T-cell (primary cell): ENCODE measurements around the gene ALDH1A2. TPM values are rescaled to one million over a fixed set of nuclear protein-coding genes. Genes with fewer than 3 reads are reported as not detected.

Experiments
- ATAC-seq, 4 experiments: fragments of 200-7000 bp in 3 of 4; fragments of 150-1000 bp in 1 of 4; cut with Tn5 transposase; replicated peaks in 1 of 4; 1 replicate in 3 of 4; 2 replicates in 1 of 4; pipeline ENCODE4 v1.10.0; 2021; ENCODE audit warnings: moderate library complexity in 3 of 4, mild to moderate bottlenecking in 2 of 4, moderate number of reproducible peaks in 1 of 4
- CTCF ChIA-PET, 2 donors: fragments of 300-600 bp; sonication (Branson Sonifier 250); formaldehyde crosslinking; loops; one replicate each; lab custom pipeline; 2022; ENCODE audit warnings: antibody characterized with exemption in 2 of 2; lab: Charles Lee
- POLR2A ChIA-PET, 2 donors: fragments of 300-600 bp; sonication (Branson Sonifier 250); formaldehyde crosslinking; loops; one replicate each; lab custom pipeline; 2022; ENCODE audit warnings: antibody characterized with exemption in 2 of 2; lab: Charles Lee
- DNase-seq, 35 experiments: peaks; one replicate each; pipeline versions ENCODE4 v3.0.0 to v3.0.0-alpha.2; 2013 to 2023
- H3K27ac ChIP-seq: one replicate; pipeline ENCODE4 v1.5.1; 2013; ENCODE audit warnings: low read length
- H3K27me3 ChIP-seq, 2 experiments: replicated peaks in 1 of 2; 1 replicate in 1 of 2; 2 replicates in 1 of 2; pipeline versions ENCODE4 v1.6.1 to v1.7.0; 2013; ENCODE audit warnings: low read length in 1 of 2, mixed read lengths in 1 of 2; ENCODE audit not compliant: control insufficient read depth in 2 of 2, insufficient read depth in 2 of 2; ENCODE audit errors: extremely low read depth in 1 of 2
- H3K36me3 ChIP-seq, 2 donors: 1 replicate in 1 of 2; 2 replicates in 1 of 2; pipeline versions ENCODE4 v1.6.1 to v1.7.0; 2013; ENCODE audit warnings: low read length in 1 of 2; ENCODE audit not compliant: control insufficient read depth in 2 of 2, insufficient read depth in 1 of 2; ENCODE audit errors: extremely low read depth in 1 of 2
- H3K4me1 ChIP-seq, 2 experiments: 1 replicate in 1 of 2; 2 replicates in 1 of 2; pipeline versions ENCODE4 v1.6.1 to v1.7.0; 2013; ENCODE audit warnings: low read length in 2 of 2, mixed read lengths in 1 of 2; ENCODE audit not compliant: insufficient read depth in 2 of 2, control insufficient read depth in 1 of 2; ENCODE audit errors: extremely low read depth in 1 of 2
- H3K4me3 ChIP-seq, 2 donors: 1 replicate in 1 of 2; 2 replicates in 1 of 2; pipeline versions ENCODE4 v1.5.1 to v1.7.0; 2013; ENCODE audit warnings: mild to moderate bottlenecking in 2 of 2, low read length in 1 of 2, moderate library complexity in 1 of 2; ENCODE audit not compliant: control insufficient read depth in 1 of 2; ENCODE audit errors: extremely low read depth in 1 of 2
- H3K9me3 ChIP-seq: 2 replicates; pipeline ENCODE4 v1.7.0; 2013
- H3K27ac Mint-ChIP-seq, 2 donors: one replicate each; pipeline ENCODE4 v1.8.0; 2020 to 2021; ENCODE audit warnings: mild to moderate bottlenecking in 2 of 2, mixed read lengths in 2 of 2
- H3K27me3 Mint-ChIP-seq, 2 donors: one replicate each; pipeline ENCODE4 v1.8.0; 2021 to 2022; ENCODE audit warnings: mixed read lengths in 2 of 2
- H3K36me3 Mint-ChIP-seq: one replicate; pipeline ENCODE4 v1.8.0; 2021; ENCODE audit warnings: mixed read lengths
- H3K4me1 Mint-ChIP-seq, 3 donors: one replicate each; pipeline ENCODE4 v1.8.0; 2020 to 2022; ENCODE audit warnings: mixed read lengths in 3 of 3, mild to moderate bottlenecking in 1 of 3
- H3K4me3 Mint-ChIP-seq, 3 donors: one replicate each; pipeline ENCODE4 v1.8.0; 2020 to 2022; ENCODE audit warnings: mild to moderate bottlenecking in 3 of 3, mixed read lengths in 3 of 3, moderate library complexity in 3 of 3
- H3K9me3 Mint-ChIP-seq, 3 donors: one replicate each; pipeline ENCODE4 v1.8.0; 2020 to 2022; ENCODE audit warnings: mixed read lengths in 3 of 3
- WGBS: methylation state at CpG from one replicate; pipeline ENCODE4 v1.1.5; 2013; ENCODE audit warnings: missing lambda C conversion rate; ENCODE audit not compliant: insufficient coverage; 5-methylcytosine and 5-hydroxymethylcytosine counted together
- total RNA-seq, 35 experiments: library from RNA in 6 of 35; stranded (reverse) in 6 of 35; fragments of 120-200 nt in 1 of 35; gene quantifications; one replicate each; pipeline versions ENCODE4 v1.2.1 to v1.2.4 and lab custom pipeline; 2013 to 2026

The ALDH1A2 gene
- total RNA-seq, 5 donors from 2014 or later (not counting 1 experiment from before 2014, with no cell fraction given) = 0.47 to 0.95 (median 0.73) TPM; not detected in 2

DNA sequence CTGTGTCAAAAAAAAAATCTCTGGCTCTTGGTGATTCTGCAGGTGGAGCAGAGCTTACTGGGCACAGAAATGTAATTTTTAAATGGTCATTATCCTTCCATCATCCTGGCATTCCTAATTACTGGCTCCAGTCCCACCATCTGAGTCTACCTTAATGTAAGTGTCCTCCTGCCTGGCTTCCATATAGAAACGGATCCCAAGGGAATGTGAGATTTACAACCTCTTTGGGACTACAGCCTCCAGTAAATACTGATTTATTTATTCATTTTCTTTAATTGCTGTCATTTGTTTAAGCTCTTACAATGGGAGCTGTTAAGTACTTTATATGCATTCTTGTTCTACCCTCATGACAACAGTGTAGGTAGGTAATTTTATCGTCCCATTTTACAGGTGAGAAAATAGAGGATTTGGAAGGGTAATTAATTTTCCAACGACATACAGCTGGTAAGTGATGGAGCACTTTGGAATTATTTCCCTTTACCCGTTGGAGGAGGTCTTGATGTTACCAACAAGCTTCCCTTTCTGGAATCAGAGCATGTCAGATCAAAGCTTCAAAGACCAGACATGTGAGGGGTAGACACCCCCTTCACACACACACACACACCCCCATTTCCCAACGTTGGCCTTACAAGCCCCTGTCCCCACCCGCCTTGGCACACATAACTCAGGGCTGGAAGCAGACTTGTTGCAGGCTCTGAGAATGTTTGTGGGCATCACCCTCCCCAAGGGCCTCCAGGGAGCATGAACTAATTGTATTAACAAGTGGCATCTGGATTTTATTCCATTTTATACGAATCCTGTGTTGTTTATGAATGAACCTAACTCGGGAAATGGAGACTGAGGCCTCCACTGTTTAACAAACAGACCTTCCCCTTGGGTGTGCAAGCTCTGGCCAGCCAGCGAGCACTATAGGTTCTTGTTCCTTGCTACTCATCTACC, 116.9 kb downstream of the ALDH1A2 start:
- Mint-ChIP-seq H3K36me3 (no peaks in the 10 kb centered on the region), H3K27ac (no peak overlapping the region), H3K9me3 (no peaks in the 10 kb centered on the region), H3K4me3 (no peak overlapping the region), H3K27me3 (peaks cover 3 to 19% of the 10 kb centered on the region in 2 donors), H3K4me1 (no peaks in the 10 kb centered on the region)
- POLR2A ChIA-PET = no interaction called here
- Histone ChIP-seq H3K27me3 (peaks cover 2 to 23% of the 10 kb centered on the region in 2 experiments), H3K27ac (no peak overlapping the region), H3K4me1 (no peaks in the 10 kb centered on the region), H3K9me3 (no peaks in the 10 kb centered on the region), H3K4me3 (no peak overlapping the region), H3K36me3 (no peaks in the 10 kb centered on the region)
- CTCF ChIA-PET = no interaction called here
- WGBS = 17% methylated on average over 1 of the region's 9 CpGs
- no peak for ATAC-seq
- DNase-seq = no peak

DNA sequence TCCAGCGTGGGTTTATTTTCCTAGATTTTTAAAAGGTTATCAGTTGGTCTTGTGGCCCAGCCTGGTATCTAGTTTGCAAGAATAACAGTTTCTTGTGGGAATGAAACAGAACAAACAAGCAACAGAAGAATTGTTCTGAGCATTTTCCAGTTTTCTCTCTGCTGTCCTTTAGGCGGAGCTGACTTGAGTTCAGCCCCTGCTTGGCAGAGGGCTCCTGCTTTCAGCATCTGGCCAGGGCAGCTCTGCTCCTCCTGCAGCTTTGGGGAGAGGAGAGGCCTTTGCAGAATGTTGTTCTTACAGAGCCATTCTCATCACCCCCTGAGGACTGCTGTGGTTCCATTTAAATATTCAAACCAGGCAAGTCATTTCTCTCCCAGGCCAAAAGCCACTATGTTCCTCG, 117.7 kb downstream of the ALDH1A2 start:
- ChIA-PET CTCF (no interaction called here), POLR2A (interaction anchor here in 1 of 2 donors (0.6 kb wide), 1 partner anchor 45 kb away, joined by 3 read pairs; no protein-coding TSS in a partner anchor)
- H3K27me3 Mint-ChIP-seq = peaks cover 6 to 21% of the 10 kb centered on the region in 2 donors

DNA sequence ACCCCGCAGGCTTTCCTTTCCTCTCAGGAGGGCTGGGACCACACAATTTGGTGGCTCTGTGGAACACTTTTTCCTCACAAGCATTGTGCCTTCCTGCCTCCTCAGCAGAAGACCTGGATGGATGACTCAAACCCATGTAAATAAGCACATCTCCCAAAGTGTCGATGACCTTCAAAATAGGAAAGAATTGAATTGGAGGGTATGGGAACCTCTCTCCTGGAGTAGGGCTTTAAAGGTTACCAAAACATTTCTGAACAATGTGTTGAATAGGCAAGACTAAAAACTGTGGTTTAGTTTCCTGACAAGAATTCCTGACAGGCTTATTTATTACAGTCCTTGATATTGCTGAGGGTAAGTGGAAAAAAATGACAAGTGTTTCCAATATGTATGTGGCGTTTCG, 118.2 kb downstream of the ALDH1A2 start:
- H3K27me3 Mint-ChIP-seq = peaks cover 8 to 24% of the 10 kb centered on the region in 2 donors
- no peak overlapping the region for H3K27ac Mint-ChIP-seq
- Histone ChIP-seq H3K4me1 (no peaks in the 10 kb centered on the region), H3K27me3 (peaks cover 2 to 28% of the 10 kb centered on the region in 2 experiments), H3K9me3 (no peaks in the 10 kb centered on the region), H3K27ac (no peak overlapping the region), H3K4me3 (no peak overlapping the region), H3K36me3 (no peaks in the 10 kb centered on the region)
- 72% methylated on average over 3 of the region's 4 CpGs for WGBS
- no peak overlapping the region for H3K4me3 Mint-ChIP-seq
- DNase-seq (no peak), ATAC-seq (no peak)
- H3K36me3 Mint-ChIP-seq = no peaks in the 10 kb centered on the region
- H3K4me1 Mint-ChIP-seq = no peaks in the 10 kb centered on the region
- CTCF ChIA-PET = no interaction called here
- no peaks in the 10 kb centered on the region for H3K9me3 Mint-ChIP-seq
- POLR2A ChIA-PET = interaction anchor here in 1 of 2 donors (0.6 kb wide), 1 partner anchor 45 kb away, joined by 3 read pairs; no protein-coding TSS in a partner anchor

More for the DNA sequence above, 117.7 kb downstream of the ALDH1A2 start:
- no peak for ATAC-seq
- H3K4me3 ChIP-seq = no peak overlapping the region
- no peaks in the 10 kb centered on the region for H3K9me3 ChIP-seq
- H3K27ac ChIP-seq = no peak overlapping the region
- H3K27ac Mint-ChIP-seq = no peak overlapping the region
- H3K4me1 ChIP-seq = no peaks in the 10 kb centered on the region
- no peaks in the 10 kb centered on the region for H3K4me1 Mint-ChIP-seq
- no peaks in the 10 kb centered on the region for H3K36me3 ChIP-seq
- H3K4me3 Mint-ChIP-seq = no peak overlapping the region
- no peaks in the 10 kb centered on the region for H3K9me3 Mint-ChIP-seq
- peaks cover 2 to 28% of the 10 kb centered on the region in 2 experiments for H3K27me3 ChIP-seq
- no peak for DNase-seq
- H3K36me3 Mint-ChIP-seq = no peaks in the 10 kb centered on the region
- WGBS = 50% methylated on average over 2 of the region's 3 CpGs

DNA sequence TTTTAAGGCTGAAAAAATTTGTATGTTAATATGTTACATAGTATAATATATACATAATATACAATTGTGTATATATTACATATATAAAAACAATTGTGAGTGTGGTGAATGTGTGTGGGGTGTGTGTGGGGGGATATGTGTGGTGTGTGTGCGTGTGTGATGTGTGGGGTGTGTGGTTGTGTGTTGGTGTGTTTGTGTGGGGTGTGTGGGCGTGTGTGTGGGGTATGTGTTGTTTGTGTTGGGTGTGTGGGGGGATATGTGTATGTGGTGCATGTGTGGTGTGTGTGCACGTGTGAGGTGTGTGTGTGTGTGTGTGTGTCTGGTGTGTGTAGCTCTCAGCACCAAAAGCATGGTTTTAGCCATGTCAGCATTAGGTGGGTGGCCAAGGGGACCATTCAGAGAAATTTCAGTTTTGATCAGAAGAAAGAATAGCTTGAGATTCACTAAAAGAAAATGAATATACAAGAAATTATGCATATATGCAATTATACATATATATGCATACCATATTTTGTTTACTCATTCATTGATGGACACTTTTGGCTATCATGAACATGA, 118.9 kb downstream of the ALDH1A2 start:
- Mint-ChIP-seq H3K9me3 (no peaks in the 10 kb centered on the region), H3K27me3 (peaks cover 15 to 25% of the 10 kb centered on the region in 2 donors), H3K36me3 (no peaks in the 10 kb centered on the region), H3K4me3 (no peak overlapping the region), H3K4me1 (no peaks in the 10 kb centered on the region), H3K27ac (no peak overlapping the region)
- Histone ChIP-seq H3K9me3 (no peaks in the 10 kb centered on the region), H3K36me3 (no peaks in the 10 kb centered on the region), H3K27ac (no peak overlapping the region), H3K27me3 (peaks cover 0 to 28% of the 10 kb centered on the region in 2 experiments), H3K4me1 (no peaks in the 10 kb centered on the region), H3K4me3 (no peak overlapping the region)
- ChIA-PET POLR2A (no interaction called here), CTCF (no interaction called here)
- ATAC-seq = no peak
- DNase-seq = no peak
- 53% methylated on average over 3 of the region's 3 CpGs for WGBS

DNA sequence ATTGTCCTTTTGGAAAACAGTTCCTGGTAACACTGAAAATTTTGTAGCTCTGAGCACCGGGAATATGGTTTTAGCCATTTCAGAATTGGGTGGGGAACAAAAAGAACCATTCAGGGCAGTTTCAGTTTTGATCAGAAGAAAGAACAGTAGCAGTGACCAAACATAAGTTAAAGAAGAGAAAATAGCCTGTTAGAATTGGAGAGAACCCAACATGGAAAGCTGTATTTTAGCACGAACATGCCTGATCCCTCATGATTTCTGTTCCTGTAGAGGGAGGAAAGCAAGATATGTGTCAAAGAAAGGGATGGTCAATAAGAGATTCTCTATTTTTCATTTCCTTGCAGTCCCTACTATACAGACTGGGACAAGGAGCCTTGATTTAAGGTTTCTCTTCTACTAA, 119.9 kb downstream of the ALDH1A2 start:
- no peak overlapping the region for H3K27ac ChIP-seq
- DNase-seq = no peak
- H3K4me3 ChIP-seq = no peak overlapping the region
- POLR2A ChIA-PET = no interaction called here
- Mint-ChIP-seq H3K27ac (no peak overlapping the region), H3K9me3 (no peaks in the 10 kb centered on the region), H3K36me3 (no peaks in the 10 kb centered on the region), H3K27me3 (peaks cover 16 to 33% of the 10 kb centered on the region in 2 donors), H3K4me1 (no peaks in the 10 kb centered on the region), H3K4me3 (no peak overlapping the region)
- 89% methylated on average over 1 of the region's 2 CpGs for WGBS
- no peaks in the 10 kb centered on the region for H3K36me3 ChIP-seq
- H3K27me3 ChIP-seq = peaks cover 0 to 27% of the 10 kb centered on the region in 2 experiments
- H3K9me3 ChIP-seq = no peaks in the 10 kb centered on the region
- ATAC-seq = no peak
- H3K4me1 ChIP-seq = no peaks in the 10 kb centered on the region
- CTCF ChIA-PET = no interaction called here

DNA sequence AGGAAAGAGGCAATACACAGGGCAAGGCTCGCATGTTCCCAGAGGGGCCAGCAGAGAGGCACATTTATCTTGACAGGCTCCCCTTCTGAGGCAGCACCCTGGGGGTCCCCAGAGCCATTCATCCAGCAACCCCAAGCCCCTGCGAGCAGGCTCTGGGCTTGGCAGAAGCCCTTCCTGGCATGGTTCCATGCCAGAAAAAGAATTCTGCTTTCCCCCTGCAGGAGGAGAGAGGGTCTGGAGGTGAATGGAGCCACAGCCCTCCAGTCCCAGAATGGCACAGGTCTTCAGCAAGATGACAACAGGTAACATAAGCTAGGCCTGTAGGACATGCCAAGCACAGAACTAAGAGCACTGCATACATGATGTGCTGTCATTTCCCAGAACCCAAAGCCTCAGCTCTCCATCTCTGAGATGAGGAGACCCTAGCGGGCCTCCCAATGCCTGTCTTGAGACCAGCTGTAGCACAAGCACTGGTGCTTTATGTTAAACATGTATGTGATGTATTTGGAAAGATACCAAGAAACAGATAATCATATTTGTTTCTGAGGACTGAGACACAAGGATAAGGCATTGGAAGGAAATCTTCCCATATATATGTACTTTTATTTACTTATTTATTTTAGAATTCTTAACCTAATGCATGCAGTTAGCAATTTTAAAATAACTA, 121.6 kb downstream of the ALDH1A2 start:
- H3K36me3 Mint-ChIP-seq = no peaks in the 10 kb centered on the region
- Histone ChIP-seq H3K27me3 (peaks cover 0 to 32% of the 10 kb centered on the region in 2 experiments), H3K27ac (no peak overlapping the region), H3K4me3 (no peak overlapping the region), H3K4me1 (no peaks in the 10 kb centered on the region), H3K9me3 (no peaks in the 10 kb centered on the region), H3K36me3 (no peaks in the 10 kb centered on the region)
- 100% methylated on average over 1 of the region's 3 CpGs for WGBS
- peaks cover 27 to 46% of the 10 kb centered on the region in 2 donors for H3K27me3 Mint-ChIP-seq
- H3K4me3 Mint-ChIP-seq = no peak overlapping the region
- H3K4me1 Mint-ChIP-seq = no peaks in the 10 kb centered on the region
- ATAC-seq (no peak), DNase-seq (no peak)
- CTCF ChIA-PET = interaction anchor here in 1 of 2 donors (0.6 kb wide), 1 partner anchor 99 kb away, joined by 3 read pairs; no protein-coding TSS in a partner anchor
- H3K27ac Mint-ChIP-seq = no peak overlapping the region
- POLR2A ChIA-PET = no interaction called here
- H3K9me3 Mint-ChIP-seq = no peaks in the 10 kb centered on the region
